ENCODE data around the gene AGBL1. TPM values are rescaled to one million over a fixed set of nuclear protein-coding genes. Genes with fewer than 3 reads are reported as not detected.

AGBL1 gene
- total RNA-seq, 1 donor from 2014 or later = 0.07 TPM

DNA sequence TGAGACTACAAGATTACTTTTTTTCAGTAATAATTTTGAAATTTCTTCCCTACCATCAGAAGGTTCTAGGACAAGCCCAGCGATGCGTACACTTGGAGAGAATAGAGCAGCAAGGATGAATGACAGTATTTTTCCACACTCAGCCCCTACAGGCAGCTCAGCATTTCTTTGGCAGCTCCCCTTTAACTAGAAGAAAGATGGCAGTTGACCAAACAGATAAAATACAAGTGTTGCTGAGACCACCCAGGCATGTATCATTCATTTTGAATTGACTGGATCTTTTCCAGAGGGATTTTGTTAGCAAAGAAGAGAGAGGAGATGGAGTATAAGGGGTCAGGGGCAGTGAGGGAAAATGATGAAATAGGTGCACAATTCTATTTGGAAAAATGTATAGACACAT, 761.3 kb downstream of the AGBL1 start:
- H3K27ac Mint-ChIP-seq = no peak overlapping the region
- peaks cover 15% of the 10 kb centered on the region for H3K27me3 Mint-ChIP-seq
- no peak for DNase-seq (ENCODE audit: extremely low spot score, unreplicated experiment)
- no peaks in the 10 kb centered on the region for H3K36me3 Mint-ChIP-seq
- H3K9me3 Mint-ChIP-seq = peaks cover 4% of the 10 kb centered on the region
- TF ChIP-seq, protein P1, sequence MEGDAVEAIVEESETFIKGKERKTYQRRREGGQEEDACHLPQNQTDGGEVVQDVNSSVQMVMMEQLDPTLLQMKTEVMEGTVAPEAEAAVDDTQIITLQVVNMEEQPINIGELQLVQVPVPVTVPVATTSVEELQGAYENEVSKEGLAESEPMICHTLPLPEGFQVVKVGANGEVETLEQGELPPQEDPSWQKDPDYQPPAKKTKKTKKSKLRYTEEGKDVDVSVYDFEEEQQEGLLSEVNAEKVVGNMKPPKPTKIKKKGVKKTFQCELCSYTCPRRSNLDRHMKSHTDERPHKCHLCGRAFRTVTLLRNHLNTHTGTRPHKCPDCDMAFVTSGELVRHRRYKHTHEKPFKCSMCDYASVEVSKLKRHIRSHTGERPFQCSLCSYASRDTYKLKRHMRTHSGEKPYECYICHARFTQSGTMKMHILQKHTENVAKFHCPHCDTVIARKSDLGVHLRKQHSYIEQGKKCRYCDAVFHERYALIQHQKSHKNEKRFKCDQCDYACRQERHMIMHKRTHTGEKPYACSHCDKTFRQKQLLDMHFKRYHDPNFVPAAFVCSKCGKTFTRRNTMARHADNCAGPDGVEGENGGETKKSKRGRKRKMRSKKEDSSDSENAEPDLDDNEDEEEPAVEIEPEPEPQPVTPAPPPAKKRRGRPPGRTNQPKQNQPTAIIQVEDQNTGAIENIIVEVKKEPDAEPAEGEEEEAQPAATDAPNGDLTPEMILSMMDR (conservative IDR thresholded peaks at IDR 0.05) = no peak
- no peaks in the 10 kb centered on the region for H3K4me1 Mint-ChIP-seq (ENCODE audit: unreplicated experiment)
- H3K4me3 Mint-ChIP-seq = no peak overlapping the region

GRCh38 chr15:86842199-86842598, 762.5 kb downstream of the AGBL1 start:
- TF ChIP-seq, protein P1 (conservative IDR thresholded peaks at IDR 0.05) = no peak

GRCh38 chr15:86846036-86846435, 766.4 kb downstream of the AGBL1 start:
- Mint-ChIP-seq H3K9me3 (peaks cover 6% of the 10 kb centered on the region), H3K36me3 (no peaks in the 10 kb centered on the region), H3K27me3 (peaks cover 26% of the 10 kb centered on the region), H3K4me3 (no peak overlapping the region), H3K27ac (no peak overlapping the region), H3K4me1 (ENCODE audit: unreplicated experiment) (no peaks in the 10 kb centered on the region)
- no peak for DNase-seq (ENCODE audit: extremely low spot score, unreplicated experiment)
- TF ChIP-seq, protein P1 (conservative IDR thresholded peaks at IDR 0.05) = no peak

More at GRCh38 chr15:86842199-86842598, 762.5 kb downstream of the AGBL1 start:
- no peaks in the 10 kb centered on the region for H3K4me1 Mint-ChIP-seq (ENCODE audit: unreplicated experiment)
- no peak overlapping the region for H3K4me3 Mint-ChIP-seq
- DNase-seq (ENCODE audit: extremely low spot score, unreplicated experiment) = no peak
- H3K36me3 Mint-ChIP-seq = no peaks in the 10 kb centered on the region
- no peak overlapping the region for H3K27ac Mint-ChIP-seq
- H3K9me3 Mint-ChIP-seq = peaks cover 6% of the 10 kb centered on the region
- peaks cover 16% of the 10 kb centered on the region for H3K27me3 Mint-ChIP-seq

GRCh38 chr15:86849136-86849535, 769.5 kb downstream of the AGBL1 start:
- peaks cover 6% of the 10 kb centered on the region for H3K9me3 Mint-ChIP-seq
- no peaks in the 10 kb centered on the region for H3K4me1 Mint-ChIP-seq (ENCODE audit: unreplicated experiment)
- H3K27ac Mint-ChIP-seq = no peak overlapping the region
- no peak for DNase-seq (ENCODE audit: extremely low spot score, unreplicated experiment)
- TF ChIP-seq, protein P1 (conservative IDR thresholded peaks at IDR 0.05) = no peak
- no peak overlapping the region for H3K4me3 Mint-ChIP-seq
- H3K36me3 Mint-ChIP-seq = no peaks in the 10 kb centered on the region
- H3K27me3 Mint-ChIP-seq = peaks cover 29% of the 10 kb centered on the region

DNA sequence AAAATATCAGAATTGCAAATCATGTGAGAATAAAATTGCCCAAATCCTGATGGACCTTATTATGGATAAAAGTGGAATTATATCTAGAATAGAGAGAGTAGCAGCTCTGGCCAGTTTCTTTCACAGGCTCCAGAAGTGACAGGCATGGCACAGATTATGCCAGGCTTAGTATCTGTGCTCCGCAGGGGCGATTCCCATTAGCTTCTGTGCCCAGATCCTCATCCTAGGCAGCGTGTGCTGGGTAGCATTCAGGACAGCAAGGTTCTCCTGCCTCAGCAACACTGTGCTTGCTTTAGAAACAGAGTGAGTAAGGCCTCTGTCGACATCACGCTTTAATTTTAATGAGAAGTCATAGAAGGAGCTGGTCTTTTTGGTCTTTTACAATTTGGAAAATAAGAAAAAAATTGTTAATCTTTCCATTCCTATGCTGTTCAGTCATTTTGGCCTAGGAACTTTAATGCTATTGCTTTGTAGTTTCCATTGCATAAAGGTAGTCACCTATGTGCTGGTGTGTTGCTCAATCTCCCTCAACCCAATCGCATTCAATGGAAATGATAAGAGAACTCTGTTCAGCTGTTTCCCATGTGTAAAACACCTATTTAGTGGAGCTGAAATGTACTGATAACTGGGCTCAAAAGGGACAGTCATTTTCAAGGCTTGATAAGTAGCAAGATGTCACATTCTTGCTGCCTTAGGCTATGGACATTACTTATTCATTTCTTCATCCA, 770.1 kb downstream of the AGBL1 start:
- no peak overlapping the region for H3K27ac Mint-ChIP-seq
- H3K9me3 Mint-ChIP-seq = peaks cover 6% of the 10 kb centered on the region
- H3K4me1 Mint-ChIP-seq (ENCODE audit: unreplicated experiment) = no peaks in the 10 kb centered on the region
- TF ChIP-seq, protein P1 (conservative IDR thresholded peaks at IDR 0.05) = no peak
- H3K36me3 Mint-ChIP-seq = no peaks in the 10 kb centered on the region
- DNase-seq (ENCODE audit: extremely low spot score, unreplicated experiment) = no peak
- peaks cover 29% of the 10 kb centered on the region for H3K27me3 Mint-ChIP-seq
- no peak overlapping the region for H3K4me3 Mint-ChIP-seq

Data from type B pancreatic cell (in vitro differentiated cells).